ENCODE results near the gene KDM3B.

- TF ChIP-seq CTCF (IDR thresholded peaks at IDR 0.05), result no peak
- no peak for TF ChIP-seq POLR2A (IDR thresholded peaks at IDR 0.05)
- TF ChIP-seq EP300 (IDR thresholded peaks at IDR 0.05), result no peak
Measured at GRCh38 chr5:138435943-138436342, 83.5 kb downstream of the KDM3B start.

Measured in ovary (tissue), 3 donors.